Activated CD8-positive, alpha-beta memory T cell treated with anti-CD3 and anti-CD28 coated beads for 24 hours (primary cell): ENCODE data around the gene TMEM106C.

Experiments used
- DNase-seq: peaks from one replicate; pipeline ENCODE4 v3.0.0-alpha.2; 2020

The TMEM106C gene

GRCh38 chr12:48000878-48001504, 37.6 kb downstream of the TMEM106C start:
- DNase-seq: no peak

GRCh38 chr12:48001505-48002413, 38.4 kb downstream of the TMEM106C start:
- DNase-seq: no peak

GRCh38 chr12:48002414-48002730, 39.0 kb downstream of the TMEM106C start:
- DNase-seq: no peak

- DNase-seq: no peak
These were observed 39.4 kb downstream of the TMEM106C start for GRCh38 chr12:48002773-48003218.

GRCh38 chr12:48003226-48004052, 40.0 kb downstream of the TMEM106C start:
- peak; percentile 68 for DNase-seq

- peak; percentile 69 for DNase-seq
These were observed 40.9 kb downstream of the TMEM106C start, which contains the start of gene COL2A1 for GRCh38 chr12:48004053-48004941. TSS of gene COL2A1 (minus strand) at chr12:48004476. CDS start at chr12:48004321, 155 bp downstream.

GRCh38 chr12:48005001-48005749, 41.8 kb downstream of the TMEM106C start:
- DNase-seq: no peak

GRCh38 chr12:48005750-48006021, 42.3 kb downstream of the TMEM106C start:
- no peak for DNase-seq

GRCh38 chr12:48007206-48007605, 43.8 kb downstream of the TMEM106C start:
- DNase-seq: no peak

- no peak for DNase-seq
These were observed 45.0 kb downstream of the TMEM106C start for GRCh38 chr12:48008349-48008748.

GRCh38 chr12:48008950-48009349, 45.6 kb downstream of the TMEM106C start:
- DNase-seq: no peak

- no peak for DNase-seq
These were observed 46.1 kb downstream of the TMEM106C start for GRCh38 chr12:48009471-48009870.

GRCh38 chr12:48010366-48010970, 47.1 kb downstream of the TMEM106C start:
- no peak for DNase-seq

- DNase-seq: no peak
These were observed 48.7 kb downstream of the TMEM106C start for GRCh38 chr12:48012070-48012469.

- no peak for DNase-seq
These were observed 49.9 kb downstream of the TMEM106C start for GRCh38 chr12:48013287-48013686.

- no peak for DNase-seq
These were observed 51.7 kb downstream of the TMEM106C start for GRCh38 chr12:48015129-48015528.

- no peak for DNase-seq
These were observed 52.6 kb downstream of the TMEM106C start for GRCh38 chr12:48015954-48016353.

GRCh38 chr12:48016373-48017020, 53.1 kb downstream of the TMEM106C start:
- DNase-seq: no peak

- no peak for DNase-seq
These were observed 54.1 kb downstream of the TMEM106C start for GRCh38 chr12:48017496-48017895.

GRCh38 chr12:48017921-48018617, 54.7 kb downstream of the TMEM106C start:
- DNase-seq: no peak
